T-helper 17 cell (primary cell): Measurements from ENCODE around the gene CACNB3. TPM values are rescaled to one million over a fixed set of nuclear protein-coding genes. Genes with fewer than 3 reads are reported as not detected.

ENCODE experiments used
- ATAC-seq: fragments of 150-1000 bp; cut with Tn5 transposase; 2 replicates; pipeline ENCODE4 v1.10.0; 2021; ENCODE audit warnings: mild to moderate bottlenecking, moderate library complexity
- DNase-seq, 3 donors: peaks; one replicate each; pipeline versions ENCODE4 v3.0.0 to v3.0.0-alpha.2; 2020 to 2021
- H3K9me3 ChIP-seq: one replicate; pipeline ENCODE4 v1.7.0; 2013; ENCODE audit warnings: low read length, mild to moderate bottlenecking; ENCODE audit not compliant: control insufficient read depth, poor library complexity, severe bottlenecking
- H3K27ac Mint-ChIP-seq: one replicate; pipeline ENCODE4 v1.8.0; 2022; ENCODE audit warnings: mild to moderate bottlenecking, moderate library complexity, mixed read lengths
- H3K27me3 Mint-ChIP-seq: one replicate; pipeline ENCODE4 v1.8.0; 2022; ENCODE audit warnings: mixed read lengths
- H3K36me3 Mint-ChIP-seq: one replicate; pipeline ENCODE4 v1.8.0; 2022; ENCODE audit warnings: low read depth, mixed read lengths
- H3K4me1 Mint-ChIP-seq: one replicate; pipeline ENCODE4 v1.8.0; 2022; ENCODE audit warnings: mild to moderate bottlenecking, mixed read lengths
- H3K4me3 Mint-ChIP-seq: one replicate; pipeline ENCODE4 v1.8.0; 2022; ENCODE audit warnings: mild to moderate bottlenecking, moderate library complexity, mixed read lengths
- total RNA-seq, 4 donors: library from RNA in 2 of 4; stranded (reverse) in 2 of 4; gene quantifications; one replicate each; pipeline ENCODE4 v1.2.3 and lab custom pipeline; 2022 to 2026

Gene CACNB3
- total RNA-seq, 2 donors from 2014 or later: 6.5 to 8.0 TPM

- Mint-ChIP-seq H3K4me1 (peaks cover 2% of the 10 kb centered on the region), H3K4me3 (no peak overlapping the region), H3K27ac (no peak overlapping the region), H3K36me3 (peaks cover 2% of the 10 kb centered on the region), H3K27me3 (peaks cover 37% of the 10 kb centered on the region)
- H3K9me3 ChIP-seq: no peaks in the 10 kb centered on the region
- DNase-seq (no peak), ATAC-seq (no peak)
Measured at GRCh38 chr12:48781750-48782456, 36.4 kb upstream of the CACNB3 start.

GRCh38 chr12:48782457-48783395 lies 35.6 kb upstream of the CACNB3 start:
- Mint-ChIP-seq H3K27me3 (peaks cover 39% of the 10 kb centered on the region), H3K4me3 (no peak overlapping the region), H3K36me3 (peaks cover 3% of the 10 kb centered on the region), H3K27ac (no peak overlapping the region), H3K4me1 (peaks cover 4% of the 10 kb centered on the region)
- ATAC-seq: no peak
- DNase-seq: no peak
- H3K9me3 ChIP-seq: no peaks in the 10 kb centered on the region

GRCh38 chr12:48783432-48783831 lies 34.9 kb upstream of the CACNB3 start:
- Mint-ChIP-seq H3K36me3 (peaks cover 5% of the 10 kb centered on the region), H3K4me3 (no peak overlapping the region), H3K27ac (no peak overlapping the region), H3K4me1 (peaks cover 6% of the 10 kb centered on the region), H3K27me3 (peaks cover 44% of the 10 kb centered on the region)
- no peak for ATAC-seq
- DNase-seq: no peak
- H3K9me3 ChIP-seq: no peaks in the 10 kb centered on the region

- Mint-ChIP-seq H3K27me3 (peaks cover 61% of the 10 kb centered on the region), H3K4me1 (peaks cover 9% of the 10 kb centered on the region), H3K36me3 (peaks cover 5% of the 10 kb centered on the region), H3K27ac (no peak overlapping the region), H3K4me3 (peak overlapping the region; percentile 41)
- ATAC-seq: no peak
- H3K9me3 ChIP-seq: no peaks in the 10 kb centered on the region
- DNase-seq: no peak
Measured at GRCh38 chr12:48786591-48787544, 31.4 kb upstream of the CACNB3 start.

GRCh38 chr12:48787791-48788523 lies 30.3 kb upstream of the CACNB3 start:
- peaks cover 9% of the 10 kb centered on the region for H3K4me1 Mint-ChIP-seq
- peak overlapping the region; percentile 83 for H3K4me3 Mint-ChIP-seq
- DNase-seq: no peak
- no peaks in the 10 kb centered on the region for H3K9me3 ChIP-seq
- H3K36me3 Mint-ChIP-seq: peaks cover 5% of the 10 kb centered on the region
- H3K27me3 Mint-ChIP-seq: peaks cover 53% of the 10 kb centered on the region
- H3K27ac Mint-ChIP-seq: no peak overlapping the region
- ATAC-seq: no peak

- Mint-ChIP-seq H3K4me3 (peak overlapping the region; percentile 83), H3K27me3 (peaks cover 53% of the 10 kb centered on the region), H3K4me1 (peaks cover 9% of the 10 kb centered on the region), H3K36me3 (peaks cover 5% of the 10 kb centered on the region), H3K27ac (no peak overlapping the region)
- H3K9me3 ChIP-seq: no peaks in the 10 kb centered on the region
- ATAC-seq (no peak), DNase-seq (no peak)
Measured at GRCh38 chr12:48788524-48788853, 29.8 kb upstream of the CACNB3 start.

GRCh38 chr12:48788854-48789775 lies 29.2 kb upstream of the CACNB3 start, which contains the start of gene ADCY6:
ADCY6 (minus strand) TSS chr12:48789089; CDS start chr12:48783434, 5,655 bp downstream.
- ATAC-seq (no peak), DNase-seq (no peak)
- Mint-ChIP-seq H3K27me3 (peaks cover 53% of the 10 kb centered on the region), H3K4me1 (peaks cover 9% of the 10 kb centered on the region), H3K36me3 (peaks cover 5% of the 10 kb centered on the region), H3K27ac (no peak within 1 kb of the TSS), H3K4me3 (peak within 1 kb of the TSS; percentile 83)
- no peaks in the 10 kb centered on the region for H3K9me3 ChIP-seq

- H3K27me3 Mint-ChIP-seq: peaks cover 54% of the 10 kb centered on the region
Measured at GRCh38 chr12:48789858-48790326, 28.4 kb upstream of the CACNB3 start.

GRCh38 chr12:48793696-48794095 lies 24.6 kb upstream of the CACNB3 start:
- Mint-ChIP-seq H3K4me1 (peaks cover 8% of the 10 kb centered on the region), H3K27ac (no peak overlapping the region), H3K4me3 (no peak overlapping the region), H3K27me3 (peaks cover 23% of the 10 kb centered on the region), H3K36me3 (no peaks in the 10 kb centered on the region)
- ATAC-seq: no peak
- H3K9me3 ChIP-seq: no peaks in the 10 kb centered on the region
- no peak for DNase-seq

More at GRCh38 chr12:48789858-48790326, 28.4 kb upstream of the CACNB3 start:
- Mint-ChIP-seq H3K4me1 (peaks cover 10% of the 10 kb centered on the region), H3K4me3 (peak overlapping the region; percentile 83), H3K27ac (no peak overlapping the region), H3K36me3 (peaks cover 5% of the 10 kb centered on the region)
- ATAC-seq: no peak
- no peak for DNase-seq
- H3K9me3 ChIP-seq: no peaks in the 10 kb centered on the region

GRCh38 chr12:48794870-48795269 lies 23.4 kb upstream of the CACNB3 start:
- H3K4me3 Mint-ChIP-seq: no peak overlapping the region

More at GRCh38 chr12:48794870-48795269, 23.4 kb upstream of the CACNB3 start:
- no peak for DNase-seq
- Mint-ChIP-seq H3K27ac (no peak overlapping the region), H3K27me3 (peaks cover 18% of the 10 kb centered on the region), H3K36me3 (no peaks in the 10 kb centered on the region), H3K4me1 (peaks cover 8% of the 10 kb centered on the region)
- no peaks in the 10 kb centered on the region for H3K9me3 ChIP-seq
- ATAC-seq: no peak
